H9 (cell line): ENCODE measurements around the gene PDE4B. TPM values are rescaled to one million over a fixed set of nuclear protein-coding genes. Genes with fewer than 3 reads are reported as not detected.
A peak's percentile ranks its signal among the peaks of the same experiment; 100 is the strongest.

ENCODE experiments used
- DNase-seq: peaks from one replicate; pipeline ENCODE4 v3.0.0-alpha.2; 2017
- H2AFZ ChIP-seq: one replicate; pipeline ENCODE4 v1.6.1; 2013; ENCODE audit warnings: mild to moderate bottlenecking, low read length, control low read depth, moderate library complexity
- H2AK5ac ChIP-seq: 2 replicates; pipeline ENCODE4 v1.6.1; 2013; ENCODE audit warnings: low read length, control low read depth, mixed read lengths; ENCODE audit not compliant: insufficient read length
- H2BK120ac ChIP-seq: one replicate; pipeline ENCODE4 v1.6.1; 2013; ENCODE audit warnings: low read depth, mild to moderate bottlenecking, low read length, control low read depth, inconsistent platforms; ENCODE audit not compliant: poor library complexity, severe bottlenecking
- H2BK12ac ChIP-seq: 2 replicates; pipeline ENCODE4 v1.6.1; 2013; ENCODE audit warnings: low read length, control low read depth, mixed read lengths, low read depth; ENCODE audit not compliant: insufficient read length
- H2BK15ac ChIP-seq: 2 replicates; pipeline ENCODE4 v1.6.1; 2013; ENCODE audit warnings: low read depth, low read length, control low read depth
- H2BK20ac ChIP-seq: one replicate; pipeline ENCODE4 v1.6.1; 2013; ENCODE audit warnings: low read depth, mild to moderate bottlenecking, low read length, control low read depth, inconsistent platforms; ENCODE audit not compliant: poor library complexity, severe bottlenecking
- H2BK5ac ChIP-seq: 2 replicates; pipeline ENCODE4 v1.6.1; 2013; ENCODE audit warnings: low read length, control low read depth, mixed read lengths; ENCODE audit not compliant: insufficient read length
- H3K14ac ChIP-seq: 2 replicates; pipeline ENCODE4 v1.6.1; 2013; ENCODE audit warnings: low read length, control low read depth; ENCODE audit not compliant: insufficient read depth
- H3K18ac ChIP-seq: 2 replicates; pipeline ENCODE4 v1.6.1; 2013; ENCODE audit warnings: low read depth, mild to moderate bottlenecking, mixed read lengths, low read length, control low read depth; ENCODE audit not compliant: insufficient read length
- H3K23ac ChIP-seq: 2 replicates; pipeline ENCODE4 v1.6.1; 2013; ENCODE audit warnings: low read length, control low read depth, mixed read lengths, low read depth; ENCODE audit not compliant: insufficient read length
- H3K23me2 ChIP-seq: 2 replicates; pipeline ENCODE4 v1.6.1; 2013; ENCODE audit warnings: low read depth, mild to moderate bottlenecking, mixed read lengths, low read length, control low read depth; ENCODE audit not compliant: insufficient read length, poor library complexity, severe bottlenecking
- H3K27ac ChIP-seq: 2 replicates; pipeline ENCODE4 v1.5.1; 2013; ENCODE audit warnings: low read length, control low read depth, mixed read lengths, low read depth; ENCODE audit not compliant: insufficient read length
- H3K27me3 ChIP-seq: 2 replicates; pipeline ENCODE4 v1.6.1; 2013; ENCODE audit warnings: low read length, control low read depth, inconsistent platforms; ENCODE audit not compliant: insufficient read depth
- H3K4ac ChIP-seq: 2 replicates; pipeline ENCODE4 v1.6.1; 2013; ENCODE audit warnings: low read depth, mild to moderate bottlenecking, control low read depth, inconsistent platforms, low read length, moderate library complexity
- H3K4me1 ChIP-seq: 2 replicates; pipeline ENCODE4 v1.6.1; 2013; ENCODE audit warnings: low read length, control low read depth, inconsistent platforms; ENCODE audit not compliant: insufficient read depth
- H3K4me2 ChIP-seq: 2 replicates; pipeline ENCODE4 v1.6.1; 2013; ENCODE audit warnings: low read length, control low read depth, mixed read lengths; ENCODE audit not compliant: insufficient read length, insufficient read depth
- H3K56ac ChIP-seq: 2 replicates; pipeline ENCODE4 v1.6.1; 2013; ENCODE audit warnings: low read depth, mild to moderate bottlenecking, mixed read lengths, low read length, control low read depth; ENCODE audit not compliant: insufficient read length
- H3K79me1 ChIP-seq: 2 replicates; pipeline ENCODE4 v1.6.1; 2013; ENCODE audit warnings: low read depth, mild to moderate bottlenecking, moderate library complexity, low read length, control low read depth, inconsistent platforms; ENCODE audit not compliant: insufficient read depth, poor library complexity, severe bottlenecking
- H3K79me2 ChIP-seq: 2 replicates; pipeline ENCODE4 v1.6.1; 2013; ENCODE audit warnings: low read length, control low read depth, inconsistent platforms; ENCODE audit not compliant: insufficient read depth
- H3K9ac ChIP-seq: 2 replicates; pipeline ENCODE4 v1.6.1; 2013; ENCODE audit warnings: low read length, control low read depth, mixed read lengths; ENCODE audit not compliant: insufficient read length; ENCODE audit errors: extremely low read depth
- H3K9me3 ChIP-seq: one replicate; pipeline ENCODE4 v1.6.1; 2013; ENCODE audit warnings: low read depth, low read length, inconsistent platforms; ENCODE audit not compliant: control insufficient read depth
- H3T11ph ChIP-seq: one replicate; pipeline ENCODE4 v1.6.1; 2013; ENCODE audit warnings: mild to moderate bottlenecking, low read length, control low read depth, inconsistent platforms
- H4K20me1 ChIP-seq: one replicate; pipeline ENCODE4 v1.6.1; 2013; ENCODE audit not compliant: control insufficient read depth, insufficient read length, insufficient read depth
- H4K5ac ChIP-seq: 2 replicates; pipeline ENCODE4 v1.6.1; 2013; ENCODE audit warnings: low read depth, mild to moderate bottlenecking, mixed read lengths, low read length, control low read depth; ENCODE audit not compliant: insufficient read length
- H4K8ac ChIP-seq: replicated peaks from 2 replicates; pipeline ENCODE4 v1.6.1; 2013; ENCODE audit warnings: low read length, control low read depth, mixed read lengths, low read depth; ENCODE audit not compliant: insufficient read length
- H4K91ac ChIP-seq: 2 replicates; pipeline ENCODE4 v1.6.1; 2013; ENCODE audit warnings: low read depth, mild to moderate bottlenecking, moderate library complexity, mixed read lengths, low read length, control low read depth; ENCODE audit not compliant: insufficient read length
- H3K27ac Mint-ChIP-seq, 3 experiments: 2 replicates in 2 of 3; 3 replicates in 1 of 3; pipeline ENCODE4 v1.8.0; 2020 to 2021; ENCODE audit warnings: mixed read lengths in 3 of 3, mild to moderate bottlenecking in 1 of 3, moderate library complexity in 1 of 3
- H3K27me3 Mint-ChIP-seq: 2 replicates; pipeline ENCODE4 v1.8.0; 2021; ENCODE audit warnings: low read depth, mild to moderate bottlenecking, moderate library complexity, mixed read lengths
- H3K36me3 Mint-ChIP-seq, 3 experiments: 2 replicates in 2 of 3; 3 replicates in 1 of 3; pipeline ENCODE4 v1.8.0; 2020 to 2021; ENCODE audit warnings: low read depth in 3 of 3, mixed read lengths in 3 of 3; ENCODE audit not compliant: insufficient read depth in 1 of 3
- H3K4me1 Mint-ChIP-seq, 2 experiments: 2 replicates each; pipeline ENCODE4 v1.8.0; 2020; ENCODE audit warnings: mixed read lengths in 2 of 2
- H3K4me3 Mint-ChIP-seq, 2 experiments: 2 replicates in 1 of 2; 3 replicates in 1 of 2; pipeline ENCODE4 v1.8.0; 2020 to 2021; ENCODE audit warnings: mild to moderate bottlenecking in 2 of 2, mixed read lengths in 2 of 2, moderate library complexity in 1 of 2
- H3K9me3 Mint-ChIP-seq, 2 experiments: 2 replicates in 1 of 2; 3 replicates in 1 of 2; pipeline ENCODE4 v1.8.0; 2020; ENCODE audit warnings: mild to moderate bottlenecking in 2 of 2, mixed read lengths in 2 of 2, moderate library complexity in 1 of 2
- WGBS: extraction: QIAGEN DNeasy Blood & Tissue Kit; methylation state at CpG from one replicate; pipeline ENCODE4 v1.1.7; 2013; ENCODE audit warnings: missing lambda C conversion rate, low lambda C conversion rate, mixed read lengths; ENCODE audit not compliant: insufficient read length; ENCODE audit errors: extremely low coverage; 5-methylcytosine and 5-hydroxymethylcytosine counted together
- total RNA-seq: library from RNA; stranded (reverse); gene quantifications from 2 replicates; pipeline ENCODE4 v1.2.1, GENCODE V29; 2021
- TF ChIP-seq, protein P1 (sequence below): fragments of 200-600 bp; sonication (generic); conservative IDR thresholded peaks from 3 replicates; pipeline ENCODE4 v1.8.0; 2021; ENCODE audit warnings: antibody characterized with exemption, mild to moderate bottlenecking

PDE4B gene
- total RNA-seq, 1 experiment from 2014 or later = 19.8 TPM

DNA sequence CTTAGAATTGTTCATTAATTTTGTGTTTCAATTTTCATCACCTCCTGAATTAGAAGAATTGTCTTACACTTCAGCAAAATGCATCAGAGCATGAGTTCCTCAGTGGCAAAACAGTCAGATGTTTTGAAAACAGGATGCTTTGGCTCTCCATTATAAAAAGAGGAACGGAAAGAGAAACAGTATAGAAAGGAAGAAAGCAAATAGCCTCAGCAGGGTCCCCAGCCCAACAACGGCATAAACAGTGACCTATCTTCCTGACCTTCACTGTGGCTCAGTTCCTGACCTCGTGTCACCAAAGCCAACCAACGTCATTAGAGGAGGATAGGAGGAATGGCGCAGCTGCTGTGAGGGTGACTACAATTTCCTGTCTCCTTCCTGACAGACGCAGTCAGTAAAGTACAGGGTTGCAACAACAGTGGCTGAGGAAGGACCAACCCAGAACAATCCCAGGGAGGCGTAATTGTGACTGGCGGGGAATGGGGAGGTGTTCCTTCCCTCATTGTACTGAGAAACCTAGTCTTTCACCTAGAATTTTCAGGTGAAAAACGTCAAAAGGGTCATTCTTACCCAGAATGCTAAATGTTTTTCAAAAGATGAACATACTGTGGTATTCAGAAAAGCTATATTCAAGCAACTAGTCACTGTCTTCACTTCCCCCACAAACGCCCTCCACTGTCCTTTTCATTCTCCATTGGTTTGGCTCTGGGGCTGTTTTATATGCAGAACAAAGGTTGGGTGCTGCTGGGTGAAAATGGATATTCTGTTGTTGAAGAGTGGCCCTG, 543.4 kb downstream of the PDE4B start:
- Histone ChIP-seq H4K8ac (no peak overlapping the region), H3K4me1 (peaks cover 14% of the 10 kb centered on the region; the same call in 1 of the 2 replicates), H2BK5ac (no peak overlapping the region), H3K4me2 (peak overlapping the region; percentile 27), H3K79me2 (peaks cover 17% of the 10 kb centered on the region; the same call in 1 of the 2 replicates), H3K27ac (peak overlapping the region; percentile 49), H3T11ph (no peak overlapping the region), H2BK15ac (no peak overlapping the region), H3K4ac (no peak overlapping the region), H2BK120ac (no peak overlapping the region), H4K20me1 (no peaks in the 10 kb centered on the region), H3K56ac (no peak overlapping the region), H4K5ac (no peak overlapping the region), H2AK5ac (no peak overlapping the region), H3K23ac (no peak overlapping the region), H2AFZ (no peak overlapping the region), H3K23me2 (peaks cover 3% of the 10 kb centered on the region), H3K79me1 (peaks cover 4% of the 10 kb centered on the region), H3K9ac (no peak overlapping the region), H3K18ac (no peak overlapping the region), H3K9me3 (no peaks in the 10 kb centered on the region), H3K27me3 (no peaks in the 10 kb centered on the region), H2BK20ac (no peak overlapping the region), H3K14ac (no peak overlapping the region), H4K91ac (no peak overlapping the region), H2BK12ac (no peak overlapping the region)
- DNase-seq = no peak
- no CpG with 5 or more reads among the region's 10 CpGs for WGBS
- Mint-ChIP-seq H3K4me3 (peak overlapping the region; percentile 6 to 41; a peak in 2 of 5 replicates), H3K36me3 (peaks cover 0 to 4% (median 2%) of the 10 kb centered on the region in 3 experiments; a peak in 2 of 7 replicates), H3K4me1 (peaks cover 49 to 64% of the 10 kb centered on the region in 2 experiments), H3K9me3 (no peaks in the 10 kb centered on the region), H3K27me3 (no peaks in the 10 kb centered on the region), H3K27ac (peak overlapping the region in 2 of 3 experiments; percentile 63 to 85; a peak in 5 of 7 replicates)
- TF ChIP-seq, protein P1, sequence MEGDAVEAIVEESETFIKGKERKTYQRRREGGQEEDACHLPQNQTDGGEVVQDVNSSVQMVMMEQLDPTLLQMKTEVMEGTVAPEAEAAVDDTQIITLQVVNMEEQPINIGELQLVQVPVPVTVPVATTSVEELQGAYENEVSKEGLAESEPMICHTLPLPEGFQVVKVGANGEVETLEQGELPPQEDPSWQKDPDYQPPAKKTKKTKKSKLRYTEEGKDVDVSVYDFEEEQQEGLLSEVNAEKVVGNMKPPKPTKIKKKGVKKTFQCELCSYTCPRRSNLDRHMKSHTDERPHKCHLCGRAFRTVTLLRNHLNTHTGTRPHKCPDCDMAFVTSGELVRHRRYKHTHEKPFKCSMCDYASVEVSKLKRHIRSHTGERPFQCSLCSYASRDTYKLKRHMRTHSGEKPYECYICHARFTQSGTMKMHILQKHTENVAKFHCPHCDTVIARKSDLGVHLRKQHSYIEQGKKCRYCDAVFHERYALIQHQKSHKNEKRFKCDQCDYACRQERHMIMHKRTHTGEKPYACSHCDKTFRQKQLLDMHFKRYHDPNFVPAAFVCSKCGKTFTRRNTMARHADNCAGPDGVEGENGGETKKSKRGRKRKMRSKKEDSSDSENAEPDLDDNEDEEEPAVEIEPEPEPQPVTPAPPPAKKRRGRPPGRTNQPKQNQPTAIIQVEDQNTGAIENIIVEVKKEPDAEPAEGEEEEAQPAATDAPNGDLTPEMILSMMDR = no peak
